Measurements from ENCODE around the gene MACROD2.
"Not testable (repeated sequence)": the region's sequence is repeated elsewhere in the genome, so short reads cannot be mapped to it uniquely, and the experiment has no call there.

Gene MACROD2

DNA sequence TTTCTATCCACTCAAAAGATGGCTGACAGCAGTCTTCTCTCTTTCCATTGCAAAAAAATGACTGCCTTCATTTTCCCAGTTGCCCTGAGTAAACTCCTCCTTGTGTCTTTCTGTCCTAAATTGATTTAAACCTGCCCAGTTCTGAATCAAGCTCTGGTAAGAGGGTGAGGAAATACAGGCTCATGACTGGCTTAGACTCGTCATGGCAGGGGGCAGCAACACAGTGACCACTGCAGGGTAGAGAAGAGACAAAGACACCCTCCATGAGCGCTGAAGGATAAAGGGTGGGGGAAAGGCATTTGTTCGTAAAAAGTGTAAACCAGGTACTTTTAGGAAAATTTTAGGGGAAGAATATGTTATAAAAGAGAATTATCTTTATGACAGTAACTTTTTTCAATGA is 1080.3 kb downstream of the MACROD2 start:
- no peak for DNase-seq

DNA sequence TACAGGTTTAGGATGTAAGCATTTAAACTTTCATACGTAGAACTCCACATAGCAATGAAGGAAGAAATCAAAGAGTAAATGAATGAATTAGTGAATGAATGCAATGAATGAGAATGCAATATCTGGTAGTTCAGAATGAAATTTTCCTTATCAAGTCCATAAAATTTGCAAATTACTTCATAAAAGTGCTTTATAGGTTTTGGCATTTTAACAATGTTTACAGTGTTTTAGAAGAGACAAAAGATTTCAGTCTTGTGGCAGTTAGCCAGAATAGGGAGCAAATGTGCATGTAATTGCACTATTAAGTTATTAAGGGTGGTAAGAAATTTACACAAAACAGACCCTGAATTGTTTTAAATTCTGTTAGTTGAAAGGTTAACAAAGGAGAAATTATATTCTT is 1081.5 kb downstream of the MACROD2 start:
- no peak for DNase-seq

DNA sequence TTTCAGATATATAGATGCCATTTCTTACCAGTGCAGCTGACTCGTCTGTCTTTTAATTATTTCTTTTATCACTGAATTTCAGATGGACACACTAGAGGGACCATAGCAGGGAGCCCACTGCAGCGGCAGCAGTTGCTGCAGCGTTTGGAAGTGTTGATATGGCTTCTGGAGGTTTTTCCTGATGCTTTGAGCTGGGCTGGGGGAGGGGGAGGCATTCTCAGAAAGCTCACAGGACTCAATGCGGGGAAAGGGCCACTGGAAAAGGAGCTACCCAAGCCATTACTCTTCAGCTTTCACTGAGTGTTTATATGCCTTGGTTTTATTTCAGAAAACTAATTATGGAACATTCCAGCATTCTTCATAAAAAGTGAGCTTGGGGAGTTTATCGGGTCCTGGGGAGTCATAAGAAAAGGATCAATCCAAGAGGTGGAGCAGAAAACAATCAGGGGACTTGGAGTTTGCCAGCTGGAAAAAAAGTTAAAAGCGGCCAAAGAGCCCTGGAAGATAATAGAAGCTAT is 1082.5 kb downstream of the MACROD2 start:
- no peak for DNase-seq

DNA sequence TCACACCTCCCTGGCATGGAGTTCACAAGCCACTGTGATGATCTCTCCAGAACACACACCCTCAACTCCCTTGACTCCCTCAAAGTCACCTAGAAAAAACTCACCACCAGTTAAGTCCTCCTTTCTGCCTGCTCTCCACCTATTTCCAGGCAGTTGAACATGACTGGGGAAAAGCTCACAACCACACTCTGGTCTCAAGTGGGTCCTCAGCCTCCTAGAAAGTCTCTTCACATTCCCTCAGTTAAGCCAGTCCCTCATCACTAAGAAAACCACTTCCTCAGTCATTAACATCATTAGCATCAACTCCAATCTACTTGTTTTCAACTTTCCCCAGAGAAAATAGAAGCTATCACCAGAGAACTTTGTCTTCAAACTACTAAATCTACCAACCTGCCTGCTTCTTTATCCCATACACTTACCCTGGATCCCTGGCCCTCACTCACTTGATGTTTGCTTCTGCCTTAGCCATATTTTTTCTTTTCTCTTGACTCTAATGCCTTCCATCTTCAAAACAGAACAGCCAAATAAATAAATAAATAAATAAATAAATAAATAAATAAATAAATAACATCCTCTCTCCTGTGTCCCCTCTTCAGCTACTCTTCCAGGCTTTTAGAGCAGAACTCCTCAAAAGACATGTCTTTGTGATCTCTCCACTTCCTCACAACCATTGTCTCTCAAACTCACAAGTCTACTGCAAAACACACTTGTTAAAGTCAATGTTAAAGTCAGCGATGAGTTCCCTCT is 1084.5 kb downstream of the MACROD2 start:
- DNase-seq: no peak

DNA sequence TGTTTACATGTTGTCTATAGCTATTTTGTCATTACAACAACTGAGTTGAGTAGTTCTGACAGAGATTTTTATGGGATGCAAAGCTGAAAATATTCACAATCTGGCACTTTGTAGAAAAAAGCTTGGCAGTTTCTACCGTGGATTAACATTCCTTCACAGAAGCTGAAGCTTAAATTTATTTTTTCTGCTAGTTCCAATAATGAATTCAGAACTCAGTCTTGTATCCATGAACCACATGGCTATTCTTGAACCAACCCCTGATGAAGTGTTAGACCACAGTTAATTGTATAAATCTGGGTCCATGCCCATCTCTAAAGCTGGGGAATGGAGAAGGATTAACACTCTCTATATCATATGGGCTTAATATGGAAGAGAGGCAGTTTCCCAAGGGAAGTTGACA is 1085.9 kb downstream of the MACROD2 start:
- DNase-seq: no peak

DNA sequence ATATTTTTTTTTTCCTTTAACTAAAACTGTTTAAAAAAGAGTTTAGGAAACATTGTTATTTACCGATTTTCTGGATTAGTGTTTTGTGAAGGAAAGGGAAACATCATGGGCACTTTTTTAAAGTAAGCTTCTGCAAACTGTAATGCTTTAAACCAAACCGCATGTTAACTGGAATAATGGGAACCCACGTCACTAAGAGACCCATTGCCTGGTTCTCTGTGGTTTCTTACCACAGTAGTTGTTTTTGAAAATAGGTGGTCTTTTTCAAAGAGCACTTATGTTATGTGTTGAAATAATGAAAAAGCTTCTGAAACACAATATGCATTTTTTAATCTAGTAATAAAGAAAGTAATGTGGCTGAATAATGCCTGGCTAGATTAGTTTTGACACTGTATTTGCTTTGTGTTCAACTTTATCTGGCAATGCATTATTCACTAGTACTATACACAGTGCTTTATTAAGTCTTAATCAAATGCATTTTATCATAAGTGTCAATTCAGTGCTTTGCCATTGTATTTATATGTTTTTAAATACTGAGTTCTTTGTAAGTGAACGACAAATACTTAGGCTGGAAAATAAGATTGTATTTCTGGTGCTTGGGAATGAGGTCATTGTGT is 1096.2 kb downstream of the MACROD2 start:
- DNase-seq: no peak

DNA sequence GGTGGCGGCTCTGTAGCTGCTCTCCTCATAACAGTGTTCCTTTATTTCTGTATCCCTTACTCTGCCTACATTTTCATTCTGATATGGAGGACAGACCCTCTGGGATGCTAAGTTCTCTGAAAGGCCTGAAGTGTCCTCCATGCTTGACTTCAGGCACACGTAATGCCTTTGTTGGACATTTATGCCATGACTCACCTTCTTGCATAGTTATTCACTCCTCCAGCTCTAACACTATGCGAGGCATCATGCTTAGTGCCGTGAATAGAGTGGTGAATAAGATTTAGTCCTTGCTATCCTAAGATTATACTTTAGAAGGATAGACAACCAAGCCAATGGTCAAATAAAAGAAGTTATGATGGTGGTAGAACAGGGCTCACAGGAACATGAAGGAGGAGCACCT is 1103.0 kb downstream of the MACROD2 start:
- no peak for DNase-seq

DNA sequence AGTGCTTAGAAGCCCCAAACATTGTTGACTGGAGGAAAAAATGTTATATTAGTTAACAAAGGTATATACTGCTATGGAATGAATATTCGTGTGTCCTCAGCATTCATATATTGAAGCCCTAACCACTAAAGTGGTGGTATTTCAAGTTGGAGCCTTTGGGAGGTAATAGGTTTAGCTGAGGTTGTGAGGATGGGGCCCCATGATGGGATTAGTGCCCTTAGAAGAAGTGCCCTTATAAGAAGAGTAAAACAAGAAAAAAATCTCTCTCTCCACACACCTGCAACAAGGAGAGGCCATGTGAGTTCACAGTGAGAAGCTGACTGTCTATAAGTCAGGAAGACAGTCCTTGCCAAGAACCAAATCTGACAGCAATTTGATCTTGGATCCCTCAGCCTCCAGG is 1103.8 kb downstream of the MACROD2 start:
- no peak for DNase-seq

DNA sequence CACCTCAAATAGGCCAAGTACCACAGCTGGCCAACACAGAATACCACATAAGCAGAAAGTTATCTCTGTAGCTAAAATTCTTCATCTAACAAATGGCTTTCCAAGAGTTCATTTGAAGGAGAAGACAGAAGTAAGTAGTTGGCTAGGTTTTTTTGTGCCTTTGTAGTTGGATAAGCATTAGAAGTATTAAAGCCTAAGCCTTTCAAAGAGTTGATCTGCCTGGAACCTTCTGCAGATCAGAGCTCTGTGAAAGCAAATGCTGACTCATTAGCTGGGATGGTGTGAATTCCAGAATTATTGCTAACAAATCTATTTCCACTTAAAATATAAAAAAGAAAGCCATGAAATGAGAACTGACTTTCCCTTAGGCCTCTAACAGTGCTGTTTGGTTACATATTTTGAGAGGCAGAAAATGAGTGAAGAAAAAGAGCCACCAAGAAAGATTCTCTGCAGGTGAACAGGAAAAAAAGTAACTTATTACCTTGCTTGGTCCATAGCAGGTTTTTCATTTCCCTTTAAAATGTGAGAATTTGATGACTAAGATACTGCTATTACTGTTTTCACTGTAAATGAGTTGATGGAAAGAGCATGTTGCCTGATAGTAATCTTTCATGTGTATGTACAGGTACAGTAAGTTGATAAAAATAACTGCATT is 1105.3 kb downstream of the MACROD2 start:
- DNase-seq: no peak

DNA sequence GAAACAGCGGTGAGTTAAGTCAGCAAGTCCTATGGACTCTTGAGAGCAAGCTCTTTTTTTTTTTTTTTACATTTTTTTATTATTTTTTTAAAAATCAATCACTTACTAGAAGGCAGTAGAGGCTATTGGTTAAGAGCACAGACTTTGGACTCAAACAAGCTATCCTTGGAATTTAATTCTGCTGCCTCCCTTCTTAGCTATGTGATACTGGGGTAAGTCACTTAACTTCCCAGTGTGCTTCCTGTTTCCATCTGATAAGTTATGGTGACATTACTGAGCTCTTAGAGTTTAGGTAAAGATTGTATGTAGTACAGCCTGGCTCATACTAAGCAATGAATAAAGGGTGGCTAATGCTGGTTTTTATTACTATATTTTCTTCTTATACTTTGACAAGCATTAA is 1112.6 kb downstream of the MACROD2 start:
- no peak for DNase-seq

DNA sequence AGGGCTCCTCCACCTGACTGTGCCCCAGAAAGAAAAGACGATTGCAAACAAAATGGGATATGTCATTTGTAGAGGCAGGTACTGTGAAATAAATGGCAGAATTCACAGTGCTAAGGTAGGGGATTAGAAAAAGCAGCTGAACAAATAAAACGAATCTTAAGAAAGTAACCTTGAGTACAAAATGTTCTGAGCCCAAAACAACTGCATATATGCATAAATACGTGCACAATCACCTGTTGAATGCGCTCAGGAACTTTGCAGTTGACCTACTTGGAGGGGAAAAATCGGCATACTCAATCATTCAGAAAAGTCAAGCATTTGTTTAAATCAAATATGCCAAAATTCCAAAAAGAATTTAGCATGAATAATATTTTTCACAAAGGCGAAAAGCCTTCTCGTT is 1114.2 kb downstream of the MACROD2 start:
- DNase-seq: no peak

DNA sequence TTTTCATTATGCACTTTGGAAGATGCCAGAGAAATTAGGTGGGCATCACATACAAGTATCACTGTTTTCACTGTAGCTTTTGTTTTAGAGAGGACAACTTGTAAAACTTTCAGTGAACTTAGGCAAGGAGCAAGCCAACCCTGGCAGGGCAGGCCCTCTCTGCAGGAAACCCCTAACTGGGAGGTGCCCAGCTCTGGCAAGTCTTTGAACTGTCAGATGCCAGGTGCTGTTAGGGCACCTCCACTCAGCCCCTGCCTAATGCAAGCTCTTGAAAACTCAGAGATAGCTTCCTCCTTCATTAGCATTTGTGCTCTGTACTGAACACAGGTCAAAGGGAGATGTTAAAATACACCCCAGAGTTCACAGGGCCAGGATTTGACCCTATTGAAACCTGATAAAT is 1116.3 kb downstream of the MACROD2 start:
- DNase-seq: no peak

DNA sequence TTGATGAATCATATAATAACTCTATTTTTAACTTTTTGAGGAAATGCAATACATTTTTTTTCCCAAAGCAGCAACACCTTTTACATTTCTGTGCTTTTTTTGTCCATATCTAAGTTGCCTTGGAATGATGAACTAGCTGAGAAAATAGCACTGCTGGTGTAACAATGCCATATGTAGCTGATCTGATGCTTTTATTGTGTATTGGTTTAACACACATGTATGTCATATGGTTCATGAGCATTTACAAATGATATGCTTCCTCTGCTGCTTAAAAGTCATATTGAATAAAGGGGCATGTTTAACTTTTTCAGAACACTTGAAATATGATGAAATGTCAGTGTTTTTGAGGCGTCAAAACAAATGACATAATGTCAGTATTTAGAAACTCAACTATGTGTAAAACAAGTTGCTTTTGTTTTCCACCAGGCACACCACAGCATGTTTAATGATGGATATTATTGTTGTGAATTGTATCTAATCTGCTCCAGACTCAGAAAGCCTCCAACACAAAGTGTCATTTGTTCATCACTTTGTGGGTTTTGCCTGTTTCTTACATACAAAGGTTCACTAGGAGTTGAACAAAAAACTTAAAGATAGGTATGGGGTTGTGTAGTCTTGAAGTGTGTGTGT is 1117.9 kb downstream of the MACROD2 start:
- DNase-seq: no peak

DNA sequence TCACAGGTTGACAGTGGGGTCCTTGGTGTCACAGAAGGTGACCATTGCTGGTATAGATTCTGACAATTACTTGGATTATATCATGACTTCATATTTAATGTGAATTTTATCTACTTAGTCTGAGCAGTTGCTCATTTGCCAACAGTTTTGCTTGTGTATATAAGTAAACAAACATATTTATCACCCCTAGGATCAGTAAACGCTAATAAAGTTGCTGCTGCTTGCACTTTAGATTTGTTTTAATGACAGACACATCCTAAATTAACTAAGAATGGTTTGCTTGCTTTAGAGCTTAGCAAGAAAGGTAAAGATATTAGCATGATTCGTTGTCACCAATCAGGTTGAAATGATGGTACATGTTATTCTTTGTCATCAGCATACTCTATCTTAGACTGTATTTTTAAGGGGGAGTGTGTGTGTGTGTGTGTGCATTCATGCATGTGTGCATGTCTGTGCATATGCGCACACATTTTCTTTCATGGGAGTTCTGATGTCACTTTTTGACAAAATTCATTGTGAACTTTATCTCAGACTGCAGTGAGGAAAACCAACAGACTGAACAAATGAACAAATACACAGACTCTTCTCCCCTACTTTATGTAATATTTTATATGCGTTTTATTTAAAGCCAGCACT is 1124.7 kb downstream of the MACROD2 start:
- no peak for DNase-seq

DNA sequence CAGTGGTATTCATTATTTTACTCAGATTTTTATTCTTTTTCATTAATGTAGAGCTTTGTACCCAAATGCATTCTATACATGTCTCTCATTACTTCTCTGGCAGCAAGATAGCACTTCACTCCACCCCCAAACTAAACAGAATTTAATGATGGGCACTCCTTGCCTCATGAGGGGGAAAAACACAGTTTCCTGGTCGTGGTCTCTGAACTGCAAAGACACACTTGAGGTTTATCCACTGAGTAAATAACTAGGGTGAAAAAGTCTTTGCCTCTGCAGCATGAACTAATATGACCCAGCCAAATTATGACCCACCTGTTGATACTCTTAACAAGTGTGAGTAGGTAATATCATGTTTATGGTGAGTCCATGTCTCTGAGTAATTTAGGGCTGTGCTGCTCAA is 1127.3 kb downstream of the MACROD2 start:
- no peak for DNase-seq

DNA sequence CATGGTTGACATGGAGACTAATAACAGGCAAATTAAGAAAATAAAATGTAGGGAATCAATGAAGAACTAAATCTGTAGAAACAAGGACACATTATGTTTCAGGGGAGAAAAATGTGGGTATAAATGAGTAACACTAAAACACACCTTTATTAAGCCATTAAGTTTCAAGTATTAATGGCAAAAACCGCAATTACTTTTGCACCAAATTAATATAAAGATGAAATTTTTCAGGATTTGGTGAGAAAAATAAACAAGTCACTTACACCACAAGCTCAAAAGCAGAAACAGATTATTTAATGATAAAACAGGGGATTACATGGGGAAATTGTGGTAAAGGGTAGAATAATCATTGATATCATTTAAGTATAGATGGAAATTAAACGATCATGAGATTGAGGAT is 1135.9 kb downstream of the MACROD2 start:
- no peak for DNase-seq

DNA sequence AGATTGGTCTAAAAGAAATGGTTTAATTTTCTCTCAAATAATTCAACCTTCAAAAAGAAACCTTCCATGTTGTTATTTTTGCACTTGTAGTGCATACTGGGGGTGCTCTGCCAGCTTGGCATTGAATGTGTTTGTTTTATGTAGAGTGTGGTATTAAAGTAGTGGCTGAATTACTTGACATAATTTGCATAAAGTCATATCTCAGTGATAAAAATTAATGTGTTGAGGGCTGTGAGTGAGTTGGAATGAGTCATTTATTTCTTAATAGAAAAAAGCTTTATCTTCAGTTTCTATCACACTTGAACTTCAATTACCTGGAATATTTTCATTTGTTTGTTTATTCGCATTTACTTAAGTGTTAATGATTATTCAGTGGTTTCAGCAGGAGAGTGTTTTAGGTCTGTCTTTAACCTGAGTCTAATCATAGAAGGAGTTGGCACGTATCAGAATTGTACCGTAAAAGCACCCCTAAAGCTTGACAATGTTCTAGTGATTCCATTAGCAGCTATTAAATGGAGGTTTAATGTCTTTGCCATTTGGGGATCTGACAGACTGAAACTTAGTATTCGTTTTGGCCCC is 1143.3 kb downstream of the MACROD2 start:
- no peak for DNase-seq

DNA sequence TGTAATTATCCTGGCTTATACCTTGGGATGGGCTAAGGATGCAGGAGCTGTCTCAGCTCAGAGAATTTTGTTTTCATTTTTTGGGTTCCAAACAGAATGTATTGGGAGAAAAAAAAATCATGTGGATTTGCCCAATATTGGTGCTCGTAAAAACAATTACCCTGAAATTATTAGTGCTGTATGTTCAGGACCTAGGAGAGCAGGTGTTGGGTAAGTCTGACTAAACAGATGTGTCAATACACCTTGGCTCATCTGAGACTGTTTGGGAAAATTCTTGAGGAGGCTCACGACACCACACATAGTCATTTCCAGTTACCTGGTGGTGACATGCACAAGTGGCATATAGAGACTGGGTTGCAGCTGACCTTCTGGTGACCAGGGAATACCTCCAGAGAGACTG is 1144.2 kb downstream of the MACROD2 start:
- DNase-seq: peak; percentile 85

DNA sequence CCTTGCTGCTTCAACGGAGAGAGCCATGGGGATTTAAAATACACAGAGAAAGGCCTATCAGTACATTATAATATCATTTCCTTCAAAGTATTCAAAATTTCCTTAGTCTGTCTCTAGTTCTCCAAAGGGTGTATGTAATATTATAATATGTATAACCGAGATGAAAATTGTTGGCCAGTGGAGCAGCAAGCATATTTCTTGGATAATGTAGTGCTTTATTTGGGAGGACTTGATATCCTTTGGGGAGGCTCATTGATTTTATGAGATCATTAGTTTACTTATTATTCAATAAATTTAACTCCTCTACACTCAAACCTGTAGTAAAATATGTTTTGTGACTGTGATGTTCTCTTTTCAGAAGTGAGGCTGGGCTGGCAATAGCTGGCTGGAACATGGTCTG is 1145.0 kb downstream of the MACROD2 start:
- no peak for DNase-seq

DNA sequence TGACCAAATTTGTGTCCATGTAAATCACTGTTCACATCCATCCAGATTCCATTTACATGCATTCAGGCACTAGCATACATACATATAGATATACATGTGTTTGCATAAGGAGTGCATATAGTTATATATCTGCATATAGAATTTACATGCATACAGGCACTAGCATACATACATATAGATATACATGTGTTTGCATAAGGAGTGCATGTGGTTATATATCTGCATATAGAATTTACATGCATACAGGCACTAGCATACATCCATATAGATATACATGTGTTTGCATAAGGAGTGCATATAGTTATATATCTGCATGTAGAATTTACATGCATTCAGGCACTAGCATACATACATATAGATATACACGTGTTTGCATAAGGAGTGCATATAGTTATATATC is 1145.6 kb downstream of the MACROD2 start:
- not testable (repeated sequence) for DNase-seq

DNA sequence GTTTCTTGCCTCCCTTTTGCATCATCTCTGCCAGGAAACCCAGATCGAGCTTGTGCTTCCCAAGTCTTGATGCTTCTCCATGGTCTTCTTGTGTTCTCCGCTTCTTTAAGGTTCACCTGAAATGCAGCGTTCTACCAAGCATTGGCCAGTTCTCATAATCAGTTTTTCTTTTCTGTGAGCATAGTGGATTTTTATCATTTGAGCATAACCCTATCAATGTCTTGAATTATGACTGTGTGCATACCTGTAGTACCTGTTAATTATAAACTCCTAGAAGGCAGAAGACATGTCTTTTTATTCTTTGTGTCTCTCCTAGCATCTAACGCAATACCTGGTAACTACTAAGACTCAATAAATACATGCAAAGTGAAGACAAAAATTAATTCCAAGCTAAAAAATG is 1146.5 kb downstream of the MACROD2 start:
- DNase-seq: no peak

DNA sequence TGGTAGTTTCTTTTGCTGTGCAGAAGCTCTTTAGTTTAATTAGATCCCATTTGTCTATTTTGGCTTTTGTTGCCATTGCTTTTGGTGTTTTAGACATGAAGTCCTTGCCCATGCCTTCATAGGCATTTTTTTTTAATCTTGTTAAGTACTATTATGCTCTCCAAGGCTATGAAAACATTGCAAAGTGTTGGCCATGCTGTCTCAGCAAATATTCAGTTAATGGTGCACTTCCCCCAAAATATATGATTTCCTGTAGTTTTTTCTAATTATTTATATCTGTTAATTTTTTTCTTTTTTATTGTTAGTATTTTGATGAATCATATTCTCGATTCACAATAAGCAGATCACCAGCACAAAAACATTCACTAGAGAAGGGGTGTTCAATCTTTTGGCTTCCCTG is 1148.2 kb downstream of the MACROD2 start:
- DNase-seq: no peak

DNA sequence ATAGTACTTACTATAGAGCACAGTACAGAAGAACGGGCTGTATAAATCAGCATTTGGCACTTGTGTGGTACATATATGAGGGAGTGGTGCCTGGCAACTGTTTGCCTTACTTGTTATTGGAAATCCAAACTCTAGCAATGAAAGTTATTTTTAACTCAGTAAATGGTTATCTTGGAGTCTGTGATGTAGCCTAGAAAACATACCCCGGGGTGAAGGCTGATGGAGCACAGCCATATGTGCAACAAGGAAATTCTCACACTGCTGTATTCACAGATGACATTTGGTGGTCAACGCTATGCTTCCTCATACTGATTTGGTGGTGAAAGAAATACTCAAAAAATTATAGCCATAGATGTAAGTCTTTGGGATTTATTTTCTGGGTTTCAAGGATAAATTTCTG is 1149.6 kb downstream of the MACROD2 start:
- no peak for DNase-seq

Data from NCI-H2171 treated with DMSO at 0.1 percent for 48 hours (cell line).